HG03432 (cell line): ENCODE data around the gene KCTD5.

Experiments used
- ATAC-seq: cut with Tn5 transposase; IDR thresholded peaks from one replicate; pipeline ENCODE4 v1.9.1; 2021; ENCODE audit warnings: mild to moderate bottlenecking, moderate library complexity; ENCODE audit not compliant: unreplicated experiment

Gene KCTD5

GRCh38 chr16:2748757-2749455, 66.6 kb downstream of the KCTD5 start:
- ATAC-seq = no peak

DNA sequence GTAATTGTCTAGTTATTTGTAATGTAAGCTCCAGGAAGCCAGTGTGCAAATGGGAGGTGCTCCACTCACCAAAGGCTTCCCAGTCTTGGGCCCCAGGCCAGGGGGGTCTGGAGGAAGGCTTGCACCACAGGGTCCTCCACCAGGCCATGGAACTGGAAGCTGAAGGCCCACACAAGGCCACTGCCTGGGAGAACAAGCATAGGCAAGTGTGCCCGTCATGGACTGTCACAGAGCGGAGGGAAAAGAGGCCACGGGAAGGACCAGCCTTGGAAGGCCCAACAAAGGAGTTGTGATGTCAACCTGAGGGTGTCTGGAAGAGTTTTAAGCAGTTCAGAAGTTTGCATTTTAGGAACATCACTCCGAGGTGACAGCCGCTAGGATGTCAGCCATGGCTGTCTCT, 67.2 kb downstream of the KCTD5 start:
- ATAC-seq = no peak

GRCh38 chr16:2749936-2750335, 67.6 kb downstream of the KCTD5 start:
- ATAC-seq = no peak

DNA sequence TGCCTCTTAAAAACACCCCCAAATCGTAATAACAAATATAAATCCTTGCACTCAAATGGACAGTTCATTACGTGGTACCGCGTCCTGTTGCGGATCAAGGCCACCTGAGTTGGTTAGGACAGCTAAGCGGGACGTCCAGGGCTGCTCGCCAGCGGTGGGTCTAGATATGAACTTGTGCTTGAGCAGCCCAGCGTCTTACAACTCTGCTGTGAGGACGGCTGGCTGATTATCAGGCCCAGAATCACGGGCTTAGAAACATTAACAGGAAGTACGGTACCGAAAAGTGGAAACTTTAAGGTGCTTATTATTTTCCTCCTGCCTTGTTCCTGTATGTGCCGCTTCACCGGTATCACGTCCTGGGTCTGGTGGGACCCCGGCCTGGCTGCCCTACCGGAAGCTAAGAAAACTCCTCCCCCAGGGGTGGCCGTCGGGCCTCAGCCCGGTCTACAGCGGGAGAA, 69.3 kb downstream of the KCTD5 start:
- ATAC-seq = no peak

DNA sequence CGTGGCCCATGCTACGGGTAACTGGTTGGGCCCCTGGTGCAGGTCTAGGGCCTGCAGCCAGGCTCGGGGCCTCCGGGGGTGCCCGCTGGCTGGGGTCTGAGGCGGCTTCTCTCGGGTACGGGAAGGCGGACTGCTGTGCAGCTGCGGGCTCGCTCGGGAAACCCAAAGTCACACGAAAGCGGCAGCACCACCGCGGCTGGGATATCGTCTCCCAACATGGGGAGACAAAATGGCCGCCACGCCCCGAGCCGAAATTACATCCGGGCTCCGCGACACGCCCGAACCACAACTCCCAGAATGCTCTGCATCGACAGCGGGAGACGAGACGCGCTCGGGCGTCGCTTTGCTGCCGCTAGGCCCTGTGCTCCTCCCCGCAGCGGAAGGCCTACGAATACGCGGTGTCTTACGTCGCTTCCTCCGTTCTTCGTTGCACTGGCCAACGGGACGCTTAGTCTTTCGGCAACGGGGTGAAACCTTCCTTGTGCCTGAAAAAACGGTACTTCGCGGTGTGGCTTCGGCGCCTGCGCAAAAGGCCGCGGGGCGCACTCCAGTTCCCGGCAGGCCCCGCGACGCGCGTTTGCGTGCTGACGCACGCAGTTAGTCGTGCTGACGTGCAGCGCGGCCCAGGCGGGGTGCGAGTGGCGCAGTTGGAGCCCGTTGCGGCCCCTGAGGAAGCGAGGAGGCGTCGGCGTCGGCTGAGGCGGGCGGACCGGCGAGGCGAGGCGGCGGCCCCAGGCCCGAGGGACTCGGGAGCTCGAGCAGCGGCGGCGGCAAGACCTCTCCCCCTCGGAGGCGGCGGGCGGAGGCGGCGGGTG, 69.9 kb downstream of the KCTD5 start, which contains the start of gene SRRM2:
SRRM2 (plus strand) TSS at position 604 of the 815 bp plus-strand sequence. CDS start 3,727 bp downstream, outside the sequence.
- peak; percentile 83 for ATAC-seq

GRCh38 chr16:2752850-2753732, 70.8 kb downstream of the KCTD5 start:
- peak; percentile 43 for ATAC-seq

DNA sequence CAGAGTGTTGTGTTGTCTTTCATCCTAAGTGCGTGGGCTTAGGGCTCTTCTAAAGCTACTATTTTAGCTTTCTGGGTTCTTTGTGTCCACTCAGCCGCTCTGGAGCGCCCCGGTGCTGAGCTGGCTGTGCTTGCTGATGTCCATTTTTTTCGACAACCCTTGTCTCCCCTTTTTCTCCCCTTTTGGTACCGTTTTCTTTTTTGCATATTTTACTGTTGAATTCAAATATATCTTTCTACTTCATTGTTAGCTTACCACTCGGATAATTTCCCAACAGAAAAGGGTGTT, 71.4 kb downstream of the KCTD5 start:
- ATAC-seq = no peak

DNA sequence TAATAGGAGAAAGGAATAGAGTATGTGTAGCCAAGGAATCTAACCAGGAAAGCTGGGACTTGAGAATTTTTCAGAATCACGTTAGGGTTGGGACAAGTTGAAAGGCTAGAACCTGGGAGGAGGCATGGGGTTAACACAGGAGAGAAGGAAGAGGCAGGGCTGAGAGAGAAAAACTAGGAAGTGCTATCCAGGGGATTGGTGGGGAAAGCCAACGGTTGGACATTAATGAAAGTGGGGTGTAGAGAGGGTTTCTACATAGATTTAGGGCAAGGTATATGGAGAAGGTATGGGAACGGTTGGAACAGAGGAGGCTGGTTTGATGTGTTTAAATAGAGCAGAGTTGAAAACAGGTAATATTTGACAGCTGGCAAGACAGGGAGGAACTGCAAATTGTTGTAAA, 72.8 kb downstream of the KCTD5 start:
- ATAC-seq = no peak

DNA sequence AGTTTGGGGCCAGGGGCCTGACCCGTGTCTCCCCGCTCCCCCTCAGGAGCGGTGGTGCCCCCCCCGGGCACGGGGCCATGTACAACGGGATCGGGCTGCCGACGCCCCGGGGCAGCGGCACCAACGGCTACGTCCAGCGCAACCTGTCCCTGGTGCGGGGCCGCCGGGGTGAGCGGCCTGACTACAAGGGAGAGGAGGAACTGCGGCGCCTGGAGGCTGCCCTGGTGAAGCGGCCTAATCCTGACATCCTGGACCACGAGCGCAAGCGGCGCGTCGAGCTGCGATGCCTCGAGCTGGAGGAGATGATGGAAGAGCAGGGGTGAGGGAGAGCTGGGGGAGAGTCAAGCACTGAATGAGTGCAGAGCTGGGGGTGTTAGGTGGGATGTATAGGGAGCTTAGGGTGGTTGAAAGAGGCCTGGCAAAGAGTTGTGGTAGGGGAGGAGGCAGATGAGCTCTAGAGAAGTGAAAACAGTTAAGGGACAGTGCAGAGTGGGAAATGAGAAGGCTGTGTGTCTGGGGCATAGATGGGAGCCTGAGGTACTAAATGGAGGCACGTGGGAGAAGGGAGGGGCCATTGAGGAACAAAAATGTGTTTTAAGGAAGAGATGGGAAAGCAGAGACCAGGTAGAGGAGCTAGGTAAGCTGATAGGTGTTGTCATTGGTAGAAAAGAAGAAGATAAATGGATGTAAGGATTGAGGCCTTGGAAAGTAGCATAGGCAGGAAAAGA, 74.1 kb downstream of the KCTD5 start:
- no peak for ATAC-seq

DNA sequence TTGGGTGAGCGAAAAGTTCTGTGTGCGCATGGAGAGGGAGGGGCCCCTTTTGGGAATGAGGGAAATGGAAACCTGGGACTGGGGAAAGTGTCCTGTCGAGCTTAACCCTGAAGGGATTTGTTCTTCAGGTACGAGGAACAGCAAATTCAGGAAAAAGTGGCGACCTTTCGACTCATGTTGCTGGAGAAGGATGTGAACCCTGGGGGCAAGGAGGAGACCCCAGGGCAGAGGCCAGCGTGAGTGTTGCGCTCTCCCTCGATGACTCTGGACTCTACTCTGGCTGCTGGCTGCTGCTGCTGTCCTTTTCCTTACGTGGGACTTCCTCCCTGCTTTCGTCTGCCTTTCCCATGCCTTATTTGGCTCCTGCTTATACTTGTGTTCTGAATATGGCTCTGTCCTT, 75.0 kb downstream of the KCTD5 start:
- ATAC-seq = no peak
